SKM-1 treated with dmso at 0.1 percent for 144 hours (cell line): ENCODE measurements around the gene MTHFD2L.
A peak's percentile ranks its signal among the peaks of the same experiment; 100 is the strongest.

Experiments
- DNase-seq: peaks from one replicate; lab custom pipeline; 2025; ENCODE audit not compliant: unreplicated experiment; lab: John Stamatoyannopoulos, UW

Gene MTHFD2L

DNA sequence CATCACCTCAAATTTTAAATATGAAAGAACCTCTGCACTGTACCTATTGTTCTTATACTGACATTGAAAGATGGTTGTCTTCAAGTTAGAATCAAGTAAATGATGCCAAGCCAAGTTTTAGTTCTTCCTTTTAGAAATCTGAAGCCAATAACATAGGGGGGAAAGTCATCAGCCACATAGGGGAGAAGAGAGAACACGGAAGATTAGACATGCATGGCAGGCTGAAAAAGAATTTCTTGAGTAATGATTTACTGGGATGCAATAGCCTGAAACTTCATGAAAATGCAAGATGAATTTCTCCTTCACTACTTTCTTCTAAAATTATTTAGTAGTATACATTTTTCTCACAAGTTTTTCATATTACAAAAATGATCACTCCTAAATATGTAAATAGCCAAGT is 136.8 kb downstream of the MTHFD2L start:
- no peak for DNase-seq

DNA sequence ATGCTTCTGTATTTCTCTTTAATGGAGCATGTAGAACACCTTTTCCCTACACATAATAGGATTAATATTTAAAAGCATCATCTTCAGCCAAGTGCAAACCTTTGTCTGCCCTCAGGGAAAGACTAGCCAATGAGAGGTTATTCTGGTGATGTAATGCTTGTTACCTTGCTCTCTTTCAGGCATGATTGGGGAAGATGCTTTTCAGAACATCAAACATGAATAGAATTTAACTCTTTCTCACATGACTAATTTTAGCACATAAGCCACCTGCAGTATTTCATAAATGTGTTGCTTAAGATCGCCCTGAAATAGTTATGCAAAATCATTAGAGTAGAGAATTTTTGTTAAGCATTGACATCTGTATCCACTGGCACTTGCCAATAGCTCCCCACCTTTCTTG is 139.6 kb downstream of the MTHFD2L start:
- DNase-seq: no peak

DNA sequence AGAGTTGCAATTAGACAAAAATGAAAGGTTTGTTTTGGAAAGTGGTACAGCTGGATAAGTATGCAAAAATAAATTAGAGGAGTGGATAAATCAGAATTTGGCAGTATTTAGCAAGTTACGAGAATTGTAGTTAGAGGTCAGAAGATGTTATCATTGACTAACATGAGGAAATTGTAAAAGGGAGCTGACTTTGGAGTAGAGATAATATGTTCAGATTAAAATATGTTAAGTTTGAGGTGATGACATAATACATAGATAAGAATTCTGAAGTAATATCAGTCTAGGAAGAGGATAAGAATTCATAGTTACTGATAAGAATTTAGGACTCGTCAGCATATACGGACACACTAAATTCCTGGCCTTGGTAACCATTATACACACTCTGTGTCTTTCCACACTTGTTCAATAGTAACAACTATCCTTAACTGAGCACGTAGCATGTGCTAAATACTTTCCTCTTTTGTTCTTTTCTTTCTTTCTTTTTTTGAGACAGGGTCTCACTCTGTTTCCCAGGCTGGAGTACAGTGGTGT is 146.2 kb downstream of the MTHFD2L start:
- no peak for DNase-seq

DNA sequence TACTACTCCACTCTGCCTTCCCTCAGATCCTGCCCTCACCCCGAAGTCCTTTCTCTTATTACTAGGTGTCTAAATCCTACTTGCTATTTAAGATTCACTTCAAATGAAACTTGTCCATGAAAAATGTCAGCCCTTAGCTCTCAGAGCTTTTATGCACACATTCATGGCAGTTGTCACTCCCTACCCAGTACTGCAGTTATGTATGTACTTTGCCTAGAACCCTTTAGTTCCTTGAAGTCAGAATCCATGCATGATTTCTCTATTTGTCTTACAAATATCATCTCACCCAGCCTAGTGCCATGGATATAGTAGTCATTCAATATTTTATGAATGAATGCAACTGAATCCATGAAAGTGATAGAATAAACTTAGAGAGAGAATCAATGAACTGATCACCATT is 147.1 kb downstream of the MTHFD2L start:
- no peak for DNase-seq

DNA sequence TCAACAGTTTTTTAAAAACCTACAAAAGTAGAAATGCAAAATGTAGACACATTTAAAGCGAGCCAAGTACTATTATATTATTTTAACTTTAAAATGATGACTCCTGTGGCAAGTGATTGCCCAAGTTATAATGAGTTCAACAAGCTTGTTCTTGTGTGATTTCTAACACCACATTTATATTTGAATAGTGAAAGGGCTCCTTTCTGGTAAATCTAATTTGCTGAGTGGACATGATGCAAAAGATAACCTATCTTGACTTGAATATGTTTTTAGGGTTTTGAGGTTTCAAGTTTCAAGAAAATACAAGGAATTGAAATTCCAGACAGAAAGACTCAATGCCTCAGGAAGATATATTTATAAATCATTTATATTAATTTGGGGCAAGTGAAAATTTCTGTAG is 149.3 kb downstream of the MTHFD2L start:
- DNase-seq: no peak

DNA sequence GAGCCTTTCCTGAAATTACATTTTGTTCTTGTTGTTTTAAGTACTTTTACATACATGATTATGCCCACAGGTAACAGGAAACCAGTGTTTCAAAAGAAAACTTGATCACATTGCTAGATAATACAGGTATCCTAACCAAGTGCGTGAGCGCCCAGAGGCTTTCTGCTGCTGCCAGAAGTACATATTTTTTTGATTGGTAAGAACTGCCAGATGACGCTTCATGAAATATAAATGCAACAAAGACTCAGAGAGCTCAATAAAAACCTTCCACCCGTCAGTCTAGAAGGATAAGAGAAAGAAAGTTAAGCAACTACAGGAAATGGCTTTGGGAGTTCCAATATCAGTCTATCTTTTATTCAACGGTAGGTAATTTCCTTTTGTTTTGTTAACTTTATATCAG is 150.3 kb downstream of the MTHFD2L start, which contains the start of gene EPGN:
Gene EPGN (plus strand): TSS at position 256 of the 400 bp plus-strand sequence. CDS start 64 bp downstream, at position 320.
- DNase-seq: no peak

DNA sequence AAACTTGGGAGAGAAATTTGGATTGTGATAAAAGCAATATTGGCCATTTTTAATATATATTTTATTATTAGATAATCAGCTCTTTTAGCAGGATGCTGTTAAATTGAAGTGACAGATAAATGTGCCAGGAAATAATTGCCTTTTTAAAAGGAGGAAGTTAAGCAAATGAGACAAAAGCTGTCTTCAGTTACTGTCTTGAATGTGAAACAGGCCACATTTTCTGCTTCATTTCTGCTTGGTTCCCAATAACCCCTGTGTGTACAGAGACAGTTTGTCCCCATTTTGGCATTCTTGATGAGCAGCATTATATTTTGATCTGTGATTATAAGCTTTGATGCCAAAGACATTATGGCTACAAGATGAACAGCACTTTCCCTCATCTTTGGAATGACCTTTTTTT is 151.3 kb downstream of the MTHFD2L start:
- DNase-seq: no peak

DNA sequence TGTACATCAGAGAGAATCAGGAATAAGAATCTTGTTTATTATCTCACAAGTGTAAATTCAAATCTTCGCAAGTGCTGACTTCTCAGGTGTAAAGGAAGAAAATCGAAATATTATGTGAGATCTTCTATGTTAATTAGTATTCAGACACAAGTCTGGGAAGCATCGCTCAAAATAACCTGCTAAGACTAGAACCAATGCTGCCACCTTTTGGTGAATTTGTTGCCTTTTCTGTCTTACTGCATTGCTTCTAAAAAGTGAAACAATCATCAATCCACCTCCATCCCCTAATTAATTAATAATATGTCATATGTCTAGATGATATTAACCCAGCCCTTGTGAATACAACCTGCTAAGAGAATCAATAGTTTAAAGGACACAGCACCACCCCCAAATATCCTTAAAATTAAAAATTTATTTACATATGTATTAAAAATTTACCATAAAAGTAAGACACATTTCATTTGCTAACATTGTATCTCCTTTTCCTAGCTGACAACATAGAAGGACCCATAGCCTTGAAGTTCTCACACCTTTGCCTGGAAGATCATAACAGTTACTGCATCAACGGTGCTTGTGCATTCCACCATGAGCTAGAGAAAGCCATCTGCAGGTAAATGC is 153.9 kb downstream of the MTHFD2L start:
- DNase-seq: peak; percentile 42

DNA sequence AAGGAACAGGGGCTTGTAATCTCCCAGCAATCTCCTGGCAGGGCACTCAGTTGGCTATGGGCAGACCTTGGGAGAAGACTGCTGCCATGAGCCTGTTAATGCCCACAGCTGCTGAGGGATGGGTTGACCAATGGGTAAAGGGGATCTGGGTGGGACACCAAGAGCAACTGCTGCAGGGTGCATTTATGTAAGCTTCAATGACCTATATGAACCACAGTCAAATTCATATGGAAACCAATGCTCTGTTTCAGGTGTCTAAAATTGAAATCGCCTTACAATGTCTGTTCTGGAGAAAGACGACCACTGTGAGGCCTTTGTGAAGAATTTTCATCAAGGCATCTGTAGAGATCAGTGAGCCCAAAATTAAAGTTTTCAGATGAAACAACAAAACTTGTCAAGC is 156.4 kb downstream of the MTHFD2L start:
- DNase-seq: no peak

DNA sequence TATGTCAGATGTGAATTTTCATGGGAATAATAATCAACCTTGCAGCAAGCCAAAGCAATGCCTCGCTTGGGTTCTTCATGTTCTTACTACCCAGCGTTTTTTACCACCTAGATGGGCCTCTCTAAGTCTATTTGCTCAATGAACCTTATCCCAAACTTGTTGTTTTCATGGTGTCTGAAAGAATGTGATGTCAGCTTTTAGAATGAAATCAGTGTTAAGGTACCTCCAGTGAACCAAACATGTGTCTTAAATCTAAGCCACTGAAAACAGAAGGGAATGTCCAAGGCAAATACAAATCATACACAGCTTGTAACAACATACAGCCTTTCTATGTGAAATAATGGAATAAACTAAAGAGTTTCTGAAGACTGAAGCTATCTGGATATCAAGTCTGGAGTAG is 157.0 kb downstream of the MTHFD2L start:
- no peak for DNase-seq

DNA sequence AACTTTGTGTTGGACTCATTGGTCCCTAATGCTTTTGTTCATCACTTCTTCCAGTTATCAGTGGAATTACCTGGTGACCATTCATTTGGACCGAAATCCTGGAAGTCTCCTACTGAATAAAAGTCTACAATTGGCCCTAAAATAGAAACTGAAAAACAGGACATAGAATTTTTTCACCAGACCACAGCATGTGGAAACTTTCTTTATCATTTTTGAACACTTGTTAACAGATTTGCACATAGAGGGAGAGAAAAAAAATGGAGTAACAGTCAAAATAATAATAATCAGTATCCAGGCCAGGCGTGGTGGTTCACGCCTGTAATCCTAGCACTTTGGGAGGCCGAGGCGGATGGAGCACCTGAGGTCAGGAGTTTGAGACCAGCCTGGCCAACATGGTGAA is 157.5 kb downstream of the MTHFD2L start:
- no peak for DNase-seq

DNA sequence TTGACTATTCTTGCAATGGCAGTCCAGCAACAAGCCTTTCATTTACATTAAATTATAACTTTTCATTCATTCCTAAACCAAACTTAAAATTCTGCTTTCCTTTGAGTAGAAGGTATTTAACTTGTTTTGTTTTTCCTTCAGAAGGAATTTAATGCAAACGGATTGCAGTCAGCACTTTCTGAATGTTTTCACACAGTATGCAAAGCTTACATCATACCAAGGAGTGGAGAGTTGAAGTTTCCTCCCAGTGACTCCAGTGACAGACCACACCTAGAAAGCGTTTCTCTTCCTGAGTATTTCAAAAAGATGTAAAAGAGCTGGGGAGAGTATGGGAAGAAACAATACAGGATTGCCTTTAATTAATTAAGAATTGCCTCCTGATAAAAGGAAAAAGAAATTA is 158.5 kb downstream of the MTHFD2L start:
- no peak for DNase-seq

DNA sequence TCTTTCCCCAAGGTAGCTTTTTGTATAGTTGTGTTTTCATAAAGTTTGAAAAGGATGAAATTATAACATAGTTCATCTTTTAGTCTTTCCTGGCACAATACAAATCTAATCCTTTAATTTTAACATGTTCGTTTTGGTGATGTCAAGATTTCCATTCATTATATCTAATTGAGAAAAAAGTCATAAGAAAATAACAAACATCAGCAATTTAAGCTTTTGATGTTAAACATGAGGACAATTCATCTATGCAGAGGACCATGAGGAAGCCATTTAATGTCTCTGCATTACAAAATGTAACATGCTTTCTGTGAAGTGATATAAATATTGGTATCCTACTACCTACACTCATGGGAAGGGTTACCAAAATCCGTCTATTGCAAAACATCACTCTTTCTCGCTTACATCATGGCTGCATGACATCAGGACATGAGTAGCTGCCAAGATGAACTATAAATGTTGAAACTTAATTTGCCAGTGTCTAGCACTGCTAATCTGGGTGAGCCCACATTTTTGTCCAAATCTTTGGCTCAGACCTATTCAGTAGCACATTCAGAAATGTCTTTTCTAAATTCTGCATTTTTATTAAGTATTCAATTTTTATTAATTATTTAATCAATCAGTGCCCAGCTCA is 159.8 kb downstream of the MTHFD2L start:
- DNase-seq: no peak

DNA sequence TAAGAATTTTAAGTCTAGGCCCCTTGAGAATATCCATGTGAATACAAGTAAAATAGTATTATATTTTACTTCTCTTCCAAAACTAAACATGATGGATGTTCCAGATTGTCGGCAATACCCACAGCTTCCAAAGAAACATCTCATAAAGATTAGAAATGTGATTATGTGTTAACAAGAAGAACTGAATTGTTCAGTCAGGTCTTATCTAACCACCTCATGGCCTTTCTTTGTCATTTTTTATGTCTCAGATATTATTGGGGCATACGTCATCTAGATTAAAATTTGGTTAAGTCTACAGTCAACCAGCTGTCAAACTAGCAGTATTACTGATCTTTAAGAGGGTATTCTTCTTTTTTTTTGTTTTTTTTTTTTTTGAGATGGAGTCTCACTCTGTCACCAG is 160.4 kb downstream of the MTHFD2L start:
- DNase-seq: no peak

DNA sequence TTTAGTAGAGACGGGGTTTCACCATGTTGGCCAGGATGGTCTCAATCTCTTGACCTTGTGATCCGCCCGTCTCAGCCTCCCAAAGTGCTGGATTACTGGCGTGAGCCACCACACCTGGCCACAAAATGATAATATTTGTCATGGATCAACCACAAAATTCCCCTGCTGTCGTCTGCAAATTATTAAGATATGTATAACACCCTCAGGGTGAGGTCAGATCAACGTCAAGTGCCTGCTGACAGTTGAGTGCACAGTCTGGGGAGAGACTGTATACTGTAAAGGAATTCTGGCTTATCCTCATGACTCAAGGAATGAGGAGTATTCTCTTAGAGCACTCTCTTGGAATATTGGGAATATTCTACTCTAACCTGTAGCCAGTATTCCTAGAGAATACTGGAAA is 161.6 kb downstream of the MTHFD2L start:
- DNase-seq: no peak

DNA sequence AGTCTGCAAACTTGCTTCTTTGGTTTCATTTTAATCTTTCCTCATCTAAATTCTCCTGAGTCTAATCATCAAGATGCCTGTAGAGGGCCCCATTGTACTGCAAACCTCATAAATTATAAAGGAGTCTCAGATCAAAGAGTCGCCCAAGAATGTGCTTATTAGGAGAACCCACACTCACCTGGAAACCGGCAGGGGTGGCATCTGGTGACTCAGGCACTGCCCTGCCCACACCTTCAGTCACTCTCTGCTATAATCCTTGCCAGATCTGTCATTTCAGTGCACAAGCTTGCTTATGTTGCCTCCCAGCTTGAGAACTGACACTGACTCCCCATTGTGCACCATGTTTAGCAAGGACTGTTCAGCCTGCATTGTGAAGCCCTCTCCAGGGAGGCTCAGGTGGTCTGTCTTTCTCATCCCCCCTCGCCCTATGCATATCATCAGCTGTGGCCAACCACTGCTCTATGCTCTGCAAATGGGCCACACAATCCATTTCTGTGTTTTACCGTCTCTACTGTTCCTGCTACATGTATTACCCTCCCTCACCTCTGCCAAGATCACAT is 162.7 kb downstream of the MTHFD2L start:
- DNase-seq: peak; percentile 52

DNA sequence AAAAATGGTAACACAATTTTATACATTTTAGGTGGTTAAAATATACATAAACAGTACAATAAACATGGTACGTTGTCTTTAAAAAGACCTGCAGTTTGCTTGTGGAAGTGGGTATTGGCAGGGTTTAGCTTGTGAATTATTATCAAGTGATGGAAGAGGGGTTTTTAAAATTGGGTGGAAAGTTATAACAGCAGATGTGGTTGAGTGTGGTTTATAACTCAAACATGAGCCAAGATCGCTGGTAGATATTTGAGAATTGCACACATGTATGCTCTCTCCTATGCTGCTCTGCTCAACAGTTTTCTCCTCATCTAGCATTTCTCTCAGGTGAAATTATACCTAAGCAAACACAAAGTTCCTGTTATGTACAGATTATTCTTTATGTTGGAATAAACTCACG is 164.4 kb downstream of the MTHFD2L start:
- no peak for DNase-seq

DNA sequence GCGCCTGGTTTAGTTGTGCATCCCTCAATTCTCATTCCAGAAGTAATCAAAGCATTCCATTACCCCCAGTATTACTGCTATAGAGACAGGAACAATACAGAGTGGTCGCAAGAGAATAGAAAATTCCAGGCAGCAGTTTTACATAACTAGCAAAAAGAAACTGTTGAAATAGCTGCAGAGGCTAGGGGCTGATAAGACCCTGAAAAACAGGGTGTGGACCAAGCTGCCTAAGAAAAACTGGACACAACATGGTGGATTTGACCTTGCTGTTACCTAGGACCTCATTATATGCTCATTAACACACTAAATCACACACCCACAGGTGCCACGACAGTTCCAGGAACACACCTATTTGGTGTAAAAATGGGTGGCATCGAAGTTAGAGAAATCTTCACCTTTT is 165.7 kb downstream of the MTHFD2L start:
- DNase-seq: no peak

DNA sequence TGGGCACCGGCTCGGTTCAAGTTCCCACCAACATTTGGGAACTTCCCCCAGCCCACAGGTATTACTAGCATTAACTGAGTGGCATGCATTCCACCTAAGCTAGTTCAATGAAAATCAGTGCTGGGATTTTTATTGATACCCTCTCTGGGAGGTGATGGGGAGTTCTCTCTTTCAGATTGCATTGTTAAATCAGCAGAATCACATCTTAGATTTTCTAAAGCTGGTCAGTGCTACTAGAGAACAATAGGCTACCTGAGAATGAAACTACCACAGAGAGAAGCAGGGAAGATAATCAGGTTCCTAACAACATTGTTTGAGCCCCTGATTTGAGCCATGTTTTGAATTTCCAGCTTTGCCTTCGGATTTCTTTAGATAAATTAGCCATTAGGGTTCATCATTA is 166.3 kb downstream of the MTHFD2L start:
- no peak for DNase-seq

DNA sequence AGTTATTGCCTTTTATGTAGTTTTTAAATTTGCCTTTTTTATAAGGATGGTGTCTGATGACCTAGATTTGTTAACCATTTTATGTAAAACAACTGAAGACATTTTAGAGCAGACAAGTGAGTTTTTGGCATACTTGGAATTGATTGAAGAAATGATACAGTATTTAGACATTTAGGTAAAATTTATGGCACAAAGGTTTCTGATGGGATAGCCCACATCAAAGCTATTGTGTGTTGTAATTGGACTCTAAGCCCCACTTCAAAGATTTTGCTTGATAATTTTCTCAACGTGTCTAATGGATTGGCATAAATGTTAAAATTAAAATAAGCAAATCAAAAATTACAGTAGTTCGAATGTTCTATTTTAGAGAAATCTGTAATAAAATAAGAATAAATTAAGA is 168.0 kb downstream of the MTHFD2L start:
- no peak for DNase-seq

DNA sequence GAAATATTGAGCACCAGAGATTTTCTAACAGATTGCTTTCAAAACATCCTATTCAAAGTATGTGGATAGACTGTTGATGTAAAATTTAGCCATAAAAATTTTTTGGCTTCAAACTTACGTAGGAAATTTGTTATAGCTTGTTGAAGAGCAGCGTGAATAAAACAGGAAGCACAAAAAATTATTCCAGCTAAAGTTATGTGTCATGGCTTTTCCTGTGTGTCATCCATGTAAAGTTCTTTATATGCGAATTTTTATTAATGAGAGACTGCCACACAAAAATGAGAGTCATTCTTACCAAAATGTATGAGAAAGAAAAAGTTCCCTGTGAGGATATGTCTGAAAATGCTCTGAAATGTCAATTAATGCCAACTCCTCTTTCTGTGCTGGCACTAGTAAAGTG is 169.8 kb downstream of the MTHFD2L start:
- no peak for DNase-seq

DNA sequence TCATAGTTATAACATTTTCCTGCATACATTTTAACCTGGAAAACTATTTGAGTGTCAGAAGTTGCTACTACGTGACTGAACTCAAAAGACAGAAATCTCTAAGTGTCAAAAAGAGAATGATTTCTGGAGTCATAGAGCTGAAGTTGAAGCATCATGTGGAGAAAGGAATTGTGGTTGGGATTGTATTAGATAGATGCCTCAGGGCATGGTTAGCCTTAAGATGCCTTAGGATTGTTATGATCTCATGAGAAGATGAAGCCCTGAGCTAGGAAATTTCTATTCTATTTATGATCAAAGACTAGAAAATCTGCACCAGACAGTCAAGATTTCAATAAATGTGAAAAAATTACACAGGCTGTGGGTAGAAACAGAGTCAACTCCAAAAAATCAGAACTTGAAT is 170.6 kb downstream of the MTHFD2L start:
- no peak for DNase-seq

DNA sequence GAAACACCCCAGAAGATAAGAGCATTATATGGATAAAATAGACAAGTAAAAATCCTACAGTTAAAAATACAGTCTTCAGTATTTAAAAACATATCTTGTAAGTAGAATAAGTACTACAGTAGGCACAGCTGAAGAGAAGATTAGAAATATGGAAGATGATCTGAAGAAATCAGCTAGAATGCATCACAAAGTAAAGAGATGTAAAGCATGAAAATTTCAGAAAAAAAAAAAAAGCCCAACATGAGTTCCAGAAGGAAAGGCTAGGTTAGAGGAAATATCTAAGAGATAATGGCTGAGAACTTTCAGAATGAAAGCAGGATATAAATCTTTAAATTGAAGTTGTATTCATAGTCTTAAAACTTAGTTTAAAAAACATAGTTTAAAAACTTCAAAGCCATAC is 171.4 kb downstream of the MTHFD2L start:
- no peak for DNase-seq
